C4-2B (cell line): ENCODE results near the gene CAMK2G.

ENCODE experiments used
- H3K27ac ChIP-seq: fragments of 450-650 bp; 2 replicates; pipeline ENCODE4 v1.5.1; 2017
- ZFX ChIP-seq: fragments of 450-650 bp; IDR thresholded peaks from 2 replicates; pipeline ENCODE4 v1.6.1; 2017
- TF ChIP-seq, protein P1 (sequence below): fragments of 450-650 bp; conservative IDR thresholded peaks from 2 replicates; pipeline ENCODE4 v1.5.1; 2017; ENCODE audit warnings: mild to moderate bottlenecking

CAMK2G gene

DNA sequence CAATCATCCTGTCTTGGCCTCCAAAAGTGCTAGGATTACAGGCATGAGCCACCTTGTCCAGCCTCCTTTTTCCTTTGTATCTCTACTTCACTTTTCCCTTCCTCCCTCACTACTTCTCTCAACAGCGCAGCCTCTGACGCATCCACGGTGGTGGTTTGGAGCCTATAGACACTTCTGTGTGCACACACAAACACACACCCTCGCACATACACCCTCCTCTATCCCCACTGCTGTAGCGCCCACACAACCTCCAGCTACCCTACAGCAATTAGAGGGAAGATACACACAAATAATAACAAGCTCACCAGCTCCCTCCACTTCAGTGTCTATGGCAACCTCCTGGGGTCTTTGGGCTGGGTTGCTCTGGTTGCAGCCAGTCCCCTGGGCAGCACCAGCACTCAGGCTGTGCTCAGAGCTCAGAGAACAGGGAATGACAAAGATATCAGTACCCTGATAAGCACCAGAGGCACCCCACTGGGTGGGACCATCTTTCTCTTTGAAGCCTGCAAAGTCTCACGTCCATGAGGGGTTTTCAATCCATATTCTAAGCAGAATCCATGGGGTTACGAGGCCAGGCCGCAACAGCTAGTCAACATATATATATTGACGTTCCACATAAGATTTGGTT is 3.3 kb upstream of the CAMK2G start:
- no peak for TF ChIP-seq ZFX
- TF ChIP-seq, protein P1, sequence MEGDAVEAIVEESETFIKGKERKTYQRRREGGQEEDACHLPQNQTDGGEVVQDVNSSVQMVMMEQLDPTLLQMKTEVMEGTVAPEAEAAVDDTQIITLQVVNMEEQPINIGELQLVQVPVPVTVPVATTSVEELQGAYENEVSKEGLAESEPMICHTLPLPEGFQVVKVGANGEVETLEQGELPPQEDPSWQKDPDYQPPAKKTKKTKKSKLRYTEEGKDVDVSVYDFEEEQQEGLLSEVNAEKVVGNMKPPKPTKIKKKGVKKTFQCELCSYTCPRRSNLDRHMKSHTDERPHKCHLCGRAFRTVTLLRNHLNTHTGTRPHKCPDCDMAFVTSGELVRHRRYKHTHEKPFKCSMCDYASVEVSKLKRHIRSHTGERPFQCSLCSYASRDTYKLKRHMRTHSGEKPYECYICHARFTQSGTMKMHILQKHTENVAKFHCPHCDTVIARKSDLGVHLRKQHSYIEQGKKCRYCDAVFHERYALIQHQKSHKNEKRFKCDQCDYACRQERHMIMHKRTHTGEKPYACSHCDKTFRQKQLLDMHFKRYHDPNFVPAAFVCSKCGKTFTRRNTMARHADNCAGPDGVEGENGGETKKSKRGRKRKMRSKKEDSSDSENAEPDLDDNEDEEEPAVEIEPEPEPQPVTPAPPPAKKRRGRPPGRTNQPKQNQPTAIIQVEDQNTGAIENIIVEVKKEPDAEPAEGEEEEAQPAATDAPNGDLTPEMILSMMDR = no peak

DNA sequence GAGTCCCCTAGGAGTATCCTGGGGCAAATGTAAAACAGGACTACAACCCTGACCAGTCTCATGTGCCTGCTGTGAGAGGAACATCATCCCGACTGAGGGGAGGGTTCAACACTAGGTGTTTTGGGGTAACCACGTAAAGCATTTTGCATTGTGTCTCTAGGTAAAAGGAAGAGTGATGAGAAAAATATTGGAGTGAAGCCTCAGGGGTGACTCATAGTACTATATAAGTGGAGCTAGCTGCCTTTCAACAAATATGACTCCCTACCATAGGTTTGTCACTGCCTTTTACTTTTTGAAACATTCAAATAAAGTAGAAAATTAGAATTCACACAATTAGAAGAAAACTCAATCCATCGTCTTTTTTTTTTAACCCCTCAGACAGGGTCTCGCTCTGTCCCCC is 2.6 kb upstream of the CAMK2G start:
- H3K27ac ChIP-seq = no peak overlapping the region

More for the DNA sequence above, 3.3 kb upstream of the CAMK2G start:
- no peak overlapping the region for H3K27ac ChIP-seq

DNA sequence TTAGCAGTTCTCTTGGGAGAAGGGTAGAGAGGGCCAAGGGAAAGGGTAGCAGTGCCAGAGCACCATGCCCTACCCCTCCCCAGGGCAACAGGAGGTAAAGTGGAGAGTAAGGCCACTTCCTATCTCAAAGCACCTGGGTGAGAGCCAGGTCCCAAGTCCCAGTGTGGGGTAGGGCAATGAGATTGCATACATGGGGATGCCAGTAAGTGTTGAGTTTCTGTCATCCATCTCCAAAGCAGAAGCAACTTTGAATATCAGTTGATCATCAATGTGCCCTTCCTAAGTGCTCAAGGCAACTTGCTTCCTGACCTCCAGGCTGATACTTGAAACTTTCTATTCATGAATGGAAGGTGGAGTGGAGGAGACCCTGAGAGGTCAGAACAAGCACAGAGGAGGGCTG is 2.2 kb upstream of the CAMK2G start:
- no peak overlapping the region; the same call in 1 of the 2 replicates for H3K27ac ChIP-seq
- TF ChIP-seq, protein P1 = no peak

More for the DNA sequence above, 2.6 kb upstream of the CAMK2G start:
- TF ChIP-seq ZFX = no peak
- TF ChIP-seq, protein P1 = no peak

DNA sequence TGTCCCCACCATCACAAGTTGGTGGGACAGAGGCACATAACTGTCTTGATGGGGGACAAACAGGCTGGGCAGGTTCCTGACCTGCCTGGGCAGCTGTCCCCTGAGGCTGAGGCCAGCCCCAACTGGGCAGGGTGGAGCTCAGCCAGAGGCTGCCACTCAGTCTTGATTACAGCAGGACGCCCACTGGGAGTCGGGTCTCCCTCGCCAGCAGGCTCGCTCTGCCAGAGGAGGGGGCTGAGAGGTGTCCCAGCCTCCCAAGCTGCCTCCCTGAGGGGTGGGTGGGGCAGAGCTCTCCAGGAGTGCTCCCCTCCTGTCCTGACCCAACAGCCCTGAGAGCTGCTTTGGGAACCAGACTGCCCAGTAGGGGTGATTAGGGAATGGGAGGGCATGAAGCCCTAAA is 1.8 kb upstream of the CAMK2G start:
- H3K27ac ChIP-seq = no peak overlapping the region; the same call in 1 of the 2 replicates
- TF ChIP-seq, protein P1 = no peak
- TF ChIP-seq ZFX = no peak

DNA sequence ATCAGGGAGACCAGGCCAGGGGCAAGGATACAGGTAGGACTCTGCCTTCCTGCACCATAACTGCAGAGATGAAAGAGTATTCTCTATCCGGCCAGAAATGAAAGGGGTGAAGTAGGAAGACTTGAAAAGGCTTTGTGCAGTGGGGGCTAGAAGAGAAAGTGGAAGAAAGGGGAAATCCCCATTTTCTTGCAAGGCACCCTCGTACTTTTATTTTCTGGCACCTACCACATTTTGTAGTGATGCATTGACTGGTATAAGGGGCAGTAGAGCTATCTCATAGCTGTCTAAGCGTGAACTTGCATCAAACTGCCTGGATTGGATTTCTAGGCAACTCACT is 752 bp upstream of the CAMK2G start:
- TF ChIP-seq ZFX = no peak
- TF ChIP-seq, protein P1 = no peak
- peak overlapping the region; percentile 68; the same call in 1 of the 2 replicates for H3K27ac ChIP-seq

DNA sequence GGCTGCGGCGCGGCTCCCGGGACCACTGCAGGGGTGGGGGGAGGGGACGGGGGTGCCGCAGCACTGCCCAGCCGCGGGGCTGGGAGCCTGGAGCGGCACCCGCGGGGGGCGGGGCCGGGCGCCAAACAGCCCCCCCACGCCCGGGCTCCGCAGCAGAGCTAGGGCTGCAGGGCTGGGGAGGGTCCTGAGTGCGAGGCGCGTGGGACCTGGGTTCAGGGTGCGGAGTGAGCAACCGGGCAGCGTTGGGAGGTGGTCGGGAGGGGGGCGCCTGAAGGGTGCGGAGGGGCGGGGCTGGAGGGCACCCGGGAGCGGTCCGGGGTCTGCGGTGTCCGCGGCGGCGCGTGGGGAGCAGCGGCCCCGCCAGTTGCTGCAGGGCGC is 528 bp downstream of the CAMK2G start:
- TF ChIP-seq ZFX = no peak
- TF ChIP-seq, protein P1 = no peak
- peak overlapping the region; percentile 68 for H3K27ac ChIP-seq

DNA sequence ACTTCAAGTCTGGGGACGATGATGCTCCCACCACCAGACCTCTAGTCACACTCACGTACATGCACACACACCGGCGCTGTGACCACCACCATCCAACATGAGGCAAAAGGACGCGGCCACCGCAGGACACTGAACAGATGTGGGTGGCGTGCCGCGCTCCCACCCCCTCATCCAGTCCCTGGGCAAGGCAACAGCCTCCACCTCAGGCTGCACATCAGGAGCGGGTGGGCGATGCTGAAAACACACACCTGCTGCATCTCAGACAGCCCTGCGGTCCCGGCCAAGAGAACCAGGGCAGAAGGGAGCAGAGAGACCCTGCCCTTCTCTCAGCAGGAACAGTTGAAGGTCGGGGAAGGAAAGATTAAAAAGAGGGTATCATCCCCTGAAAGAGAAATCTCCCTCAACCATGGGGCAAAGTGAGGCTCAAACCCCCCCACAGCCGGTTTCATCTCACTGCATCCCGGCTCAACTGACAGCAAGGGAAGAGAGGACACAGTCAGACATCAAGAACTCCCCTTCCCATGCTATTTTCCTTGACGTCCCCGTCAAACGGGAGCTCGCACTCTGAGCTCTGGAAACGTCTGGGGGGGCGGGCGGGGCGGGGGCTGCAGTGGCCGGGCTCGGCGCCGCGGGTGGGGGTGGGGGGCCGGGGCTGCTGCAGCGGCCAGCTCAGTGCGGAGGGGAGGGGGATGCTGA is 1.1 kb downstream of the CAMK2G start:
- no peak for TF ChIP-seq ZFX
- TF ChIP-seq, protein P1 = no peak
- peak overlapping the region; percentile 68 for H3K27ac ChIP-seq
